ENCODE results near the gene CAPZB.

DNA sequence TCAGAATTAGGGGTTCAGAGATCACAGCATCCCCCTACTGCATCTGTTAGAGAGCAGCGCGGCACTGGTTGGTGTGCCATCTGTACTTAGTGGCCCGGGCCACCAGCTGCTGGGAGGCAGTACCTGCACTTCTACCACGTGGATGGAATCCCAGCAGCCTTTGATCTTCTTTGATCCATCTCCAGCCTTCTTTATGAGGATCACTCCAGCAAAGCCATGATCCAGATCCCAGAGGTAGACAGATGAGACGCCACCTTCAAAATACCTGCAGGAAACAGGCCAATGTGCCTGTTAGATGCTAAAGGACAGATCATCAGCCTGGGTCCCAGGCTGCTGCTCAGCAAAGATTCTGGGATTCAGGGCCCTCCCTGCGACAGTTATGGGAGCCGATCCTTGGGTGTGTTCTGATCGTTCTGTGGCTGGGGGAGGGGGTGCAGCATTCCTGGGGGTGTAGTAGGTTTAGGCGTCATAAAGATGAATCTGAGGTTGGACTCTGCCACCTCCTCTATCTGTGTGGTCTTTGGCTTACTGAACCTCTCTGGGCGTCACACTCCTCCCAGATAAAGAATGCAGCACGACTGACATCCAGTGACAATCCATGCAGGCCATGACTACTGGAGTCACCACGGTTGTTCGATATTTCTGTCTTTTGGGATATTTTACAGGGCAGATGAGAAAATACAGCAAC lies 127.9 kb downstream of the CAPZB start:
- TF ChIP-seq, protein P1, sequence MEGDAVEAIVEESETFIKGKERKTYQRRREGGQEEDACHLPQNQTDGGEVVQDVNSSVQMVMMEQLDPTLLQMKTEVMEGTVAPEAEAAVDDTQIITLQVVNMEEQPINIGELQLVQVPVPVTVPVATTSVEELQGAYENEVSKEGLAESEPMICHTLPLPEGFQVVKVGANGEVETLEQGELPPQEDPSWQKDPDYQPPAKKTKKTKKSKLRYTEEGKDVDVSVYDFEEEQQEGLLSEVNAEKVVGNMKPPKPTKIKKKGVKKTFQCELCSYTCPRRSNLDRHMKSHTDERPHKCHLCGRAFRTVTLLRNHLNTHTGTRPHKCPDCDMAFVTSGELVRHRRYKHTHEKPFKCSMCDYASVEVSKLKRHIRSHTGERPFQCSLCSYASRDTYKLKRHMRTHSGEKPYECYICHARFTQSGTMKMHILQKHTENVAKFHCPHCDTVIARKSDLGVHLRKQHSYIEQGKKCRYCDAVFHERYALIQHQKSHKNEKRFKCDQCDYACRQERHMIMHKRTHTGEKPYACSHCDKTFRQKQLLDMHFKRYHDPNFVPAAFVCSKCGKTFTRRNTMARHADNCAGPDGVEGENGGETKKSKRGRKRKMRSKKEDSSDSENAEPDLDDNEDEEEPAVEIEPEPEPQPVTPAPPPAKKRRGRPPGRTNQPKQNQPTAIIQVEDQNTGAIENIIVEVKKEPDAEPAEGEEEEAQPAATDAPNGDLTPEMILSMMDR (IDR thresholded peaks at IDR 0.05), result no peak
- TF ChIP-seq POLR2A (IDR thresholded peaks at IDR 0.05), result no peak
- no peak for TF ChIP-seq EP300 (IDR thresholded peaks at IDR 0.05; ENCODE audit: low read depth)

Measured in transverse colon (tissue), 3 donors.